Mucosa of gallbladder (tissue), 1 donor: ENCODE data around the gene OR52I1. TPM values are rescaled to one million over a fixed set of nuclear protein-coding genes. Genes with fewer than 3 reads are reported as not detected.

Experiments used
- DNase-seq: peaks from one replicate; pipeline ENCODE4 v3.0.0-alpha.2; 2020; ENCODE audit warnings: low spot score
- total RNA-seq: library from RNA; stranded (reverse); gene quantifications from one replicate; pipeline ENCODE4 v1.2.1, GENCODE V29; 2021
- donor health status: DM: no; HTN: no; CAD: no.

The OR52I1 gene
- total RNA-seq, 1 donor from 2014 or later: not detected

DNA sequence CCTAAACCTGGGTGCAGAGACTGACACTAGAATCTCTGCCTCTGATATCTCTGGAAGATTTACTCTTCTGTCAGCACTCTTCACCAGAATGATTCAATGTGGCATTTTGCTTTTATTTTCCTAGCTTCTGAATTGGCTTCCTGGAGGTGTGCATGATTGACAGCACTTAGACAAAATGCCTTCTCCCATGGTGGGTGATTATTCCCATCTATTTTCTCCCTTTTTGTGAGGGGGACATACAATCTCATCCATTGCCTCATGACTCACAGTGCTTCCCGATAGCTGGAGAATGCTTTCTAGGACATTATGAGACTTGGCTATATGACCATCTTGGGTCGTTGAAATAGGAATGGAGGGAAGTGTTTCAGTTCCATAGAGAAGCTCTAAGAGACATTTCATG, 18.1 kb downstream of the OR52I1 start:
- no peak for DNase-seq

DNA sequence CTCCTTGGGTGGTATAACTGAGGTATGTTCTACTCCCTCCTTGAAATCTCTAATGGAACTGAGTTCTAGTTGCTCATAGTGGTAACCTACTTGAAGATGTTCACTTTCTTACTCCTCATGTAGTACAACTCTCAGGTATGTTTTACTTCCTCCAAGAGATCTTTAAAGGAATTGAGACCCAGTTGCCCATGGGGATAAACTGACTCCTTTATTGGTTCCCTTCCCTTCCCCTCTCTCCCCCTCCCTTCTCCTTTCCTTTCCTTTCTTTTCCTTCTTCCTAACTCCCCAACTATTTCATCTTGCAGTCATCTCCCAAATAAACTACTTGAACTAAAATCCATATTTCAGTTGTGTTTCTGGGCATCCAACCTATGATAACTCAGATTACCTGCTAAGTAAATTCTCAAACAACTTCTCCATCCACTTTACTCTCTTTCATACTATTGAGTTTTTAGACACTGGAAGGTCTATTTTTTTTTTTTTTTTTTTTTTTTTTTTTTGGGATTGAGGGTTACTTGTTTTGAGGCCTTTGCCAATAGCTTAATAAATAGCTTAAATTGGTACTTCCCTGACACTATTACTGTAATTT, 22.1 kb downstream of the OR52I1 start:
- no peak for DNase-seq

DNA sequence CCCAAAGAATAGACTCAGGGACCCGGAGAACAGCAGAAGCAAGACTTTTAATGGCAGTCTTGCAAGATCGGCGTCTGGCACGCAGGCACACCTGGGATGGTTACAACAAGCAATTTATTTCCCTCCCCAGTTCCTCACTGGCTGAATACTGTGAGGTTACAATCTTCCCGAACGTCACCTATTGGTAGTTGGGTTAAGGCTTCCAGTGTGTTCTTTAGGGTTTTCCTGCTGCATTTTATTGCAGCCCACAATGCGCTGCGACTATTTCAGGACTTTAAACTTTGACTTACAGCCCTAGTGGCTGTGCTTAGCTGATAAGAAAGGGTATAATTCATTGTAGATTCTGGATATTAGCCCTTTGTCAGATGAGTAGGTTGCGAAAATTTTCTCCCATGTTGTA, 25.7 kb downstream of the OR52I1 start:
- no peak for DNase-seq

DNA sequence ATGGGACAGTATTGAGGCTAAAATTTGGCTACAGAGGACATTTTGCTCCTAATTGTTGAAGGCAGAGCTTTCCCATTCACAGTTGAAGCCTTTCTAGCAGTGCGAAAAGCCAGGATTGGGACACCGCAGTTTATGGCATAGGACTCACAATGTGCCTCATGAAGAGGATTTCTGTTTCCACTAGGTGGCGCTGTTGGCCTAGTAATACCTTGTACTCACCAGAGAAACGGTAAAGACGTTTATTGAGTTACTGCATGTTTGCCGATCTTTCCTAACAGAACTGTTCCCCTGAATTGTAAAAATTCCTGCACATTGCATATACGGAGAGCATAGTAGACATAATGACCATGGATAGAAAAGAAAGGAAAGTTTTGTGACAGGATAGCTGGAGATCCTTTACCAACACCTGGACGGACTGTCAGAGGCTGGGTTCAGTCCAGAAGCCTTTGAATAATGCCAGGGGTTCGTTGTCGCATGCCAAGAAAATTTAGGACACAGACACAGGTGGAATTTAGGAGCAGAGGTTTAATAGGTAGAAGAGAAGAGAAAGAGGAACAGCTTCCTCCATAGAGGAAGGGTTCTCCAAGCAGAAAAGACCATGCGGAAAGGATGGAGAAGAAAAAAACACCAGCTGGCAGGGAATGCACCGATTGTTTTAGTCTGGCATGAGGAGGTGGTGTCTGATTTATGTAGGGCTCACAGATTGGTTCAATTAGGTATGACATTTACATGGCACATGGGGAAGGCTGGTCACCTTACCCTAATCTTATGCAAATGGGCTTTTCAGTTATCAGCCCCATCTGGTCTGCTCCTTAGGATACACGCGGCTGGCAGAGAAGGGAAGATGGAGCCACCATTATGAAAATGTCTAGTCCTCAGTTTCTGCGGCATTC, 32.6 kb downstream of the OR52I1 start:
- DNase-seq: peak; percentile 39

DNA sequence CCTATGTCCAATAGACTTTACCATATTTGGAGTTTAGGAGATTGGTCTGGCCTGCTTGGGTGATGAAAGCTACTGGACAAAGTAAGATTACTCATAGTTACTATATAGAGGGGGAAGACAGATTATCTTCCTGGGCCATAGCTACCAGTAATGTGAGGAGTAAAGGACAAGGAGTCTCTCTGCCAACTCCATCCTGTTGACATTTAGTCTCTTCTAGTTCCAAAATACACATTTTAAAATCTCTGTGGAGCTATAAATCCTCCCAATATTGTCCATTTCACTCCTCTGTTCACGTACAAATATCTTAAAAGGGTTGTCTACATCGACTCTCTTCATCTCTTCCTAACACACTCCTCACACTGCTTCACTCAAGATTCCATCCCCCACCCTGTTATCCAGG, 42.3 kb downstream of the OR52I1 start:
- DNase-seq: no peak

DNA sequence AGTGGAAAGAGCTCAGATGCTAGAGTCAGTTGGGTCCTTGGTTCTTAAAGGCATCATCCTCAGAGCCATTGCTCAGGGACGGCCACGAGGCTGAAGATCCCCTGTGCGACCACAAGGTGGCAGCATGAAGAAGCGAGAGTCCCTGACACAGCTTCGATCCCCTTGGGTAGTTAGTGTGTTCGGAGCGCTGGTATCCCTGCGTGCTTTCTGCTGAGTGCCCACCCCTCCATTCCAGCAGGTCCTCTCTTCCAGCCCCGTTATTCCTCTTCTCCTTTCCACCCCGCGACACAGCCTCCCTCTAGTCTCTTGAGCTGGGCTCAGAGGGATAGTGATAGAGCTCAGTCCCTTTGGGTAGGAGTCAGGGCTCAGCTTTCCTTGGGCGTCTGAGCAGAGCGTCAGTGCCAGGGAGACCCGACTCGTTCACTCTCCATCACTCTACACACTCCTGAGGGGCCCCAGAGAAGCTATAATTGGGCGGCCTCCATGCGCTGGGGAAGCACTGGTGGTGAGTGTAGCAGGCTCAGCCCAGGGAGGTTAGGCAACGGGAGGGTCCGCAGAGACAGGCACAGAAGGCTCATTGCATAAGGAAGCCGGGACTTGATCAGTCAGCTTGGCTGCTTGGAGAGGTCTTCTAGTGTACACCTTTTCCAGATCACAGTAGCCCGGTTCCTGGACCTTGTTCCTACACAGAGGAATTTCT, 43.3 kb downstream of the OR52I1 start, which contains the start of gene OR51D1:
TSS of gene OR51D1 (plus strand) at position 516 of the 700 bp plus-strand sequence. CDS start 2,314 bp downstream, outside the sequence.
- DNase-seq: peak; percentile 68

DNA sequence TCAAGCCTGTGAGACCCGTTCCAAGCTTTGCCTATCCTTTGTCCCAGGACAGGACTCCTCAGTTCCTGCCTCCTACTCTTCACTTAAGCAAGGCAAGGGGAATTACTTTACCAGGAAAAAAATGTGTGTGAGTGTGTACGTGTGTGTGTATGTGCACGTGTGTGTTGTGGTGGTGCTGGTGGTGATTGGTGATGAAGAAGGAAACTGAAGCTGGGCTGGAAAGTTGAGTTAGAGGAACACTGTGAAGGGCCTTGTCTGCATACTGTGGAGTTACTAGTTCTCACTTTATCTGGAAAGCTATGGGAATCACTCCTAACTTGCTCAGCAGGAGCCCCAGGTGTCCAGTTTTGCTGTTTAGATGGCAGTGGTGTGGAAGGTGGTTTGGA, 43.8 kb downstream of the OR52I1 start:
- DNase-seq: no peak

DNA sequence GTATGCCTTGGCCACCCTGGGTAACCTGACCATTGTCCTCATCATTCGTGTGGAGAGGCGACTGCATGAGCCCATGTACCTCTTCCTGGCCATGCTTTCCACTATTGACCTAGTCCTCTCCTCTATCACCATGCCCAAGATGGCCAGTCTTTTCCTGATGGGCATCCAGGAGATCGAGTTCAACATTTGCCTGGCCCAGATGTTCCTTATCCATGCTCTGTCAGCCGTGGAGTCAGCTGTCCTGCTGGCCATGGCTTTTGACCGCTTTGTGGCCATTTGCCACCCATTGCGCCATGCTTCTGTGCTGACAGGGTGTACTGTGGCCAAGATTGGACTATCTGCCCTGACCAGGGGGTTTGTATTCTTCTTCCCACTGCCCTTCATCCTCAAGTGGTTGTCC, 46.1 kb downstream of the OR52I1 start:
- no peak for DNase-seq

DNA sequence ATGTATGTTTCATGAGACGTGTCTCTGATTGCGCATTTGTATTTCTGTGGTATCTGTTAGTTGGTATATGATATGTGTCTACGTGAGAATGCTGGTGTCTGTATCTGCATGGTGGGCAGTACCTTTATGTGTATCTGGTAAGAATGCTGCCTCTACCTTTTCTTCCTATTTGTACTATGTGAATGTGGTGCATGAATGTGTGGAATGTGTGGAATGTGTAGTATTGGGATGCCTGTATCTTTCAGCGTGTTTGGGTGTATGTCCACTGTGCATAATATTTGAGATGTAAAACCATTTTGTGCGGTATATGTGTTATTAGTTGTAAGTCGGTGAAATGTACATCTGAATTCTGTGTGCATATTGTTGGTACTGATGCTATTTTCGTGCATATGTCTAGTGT, 47.7 kb downstream of the OR52I1 start:
- DNase-seq: no peak

DNA sequence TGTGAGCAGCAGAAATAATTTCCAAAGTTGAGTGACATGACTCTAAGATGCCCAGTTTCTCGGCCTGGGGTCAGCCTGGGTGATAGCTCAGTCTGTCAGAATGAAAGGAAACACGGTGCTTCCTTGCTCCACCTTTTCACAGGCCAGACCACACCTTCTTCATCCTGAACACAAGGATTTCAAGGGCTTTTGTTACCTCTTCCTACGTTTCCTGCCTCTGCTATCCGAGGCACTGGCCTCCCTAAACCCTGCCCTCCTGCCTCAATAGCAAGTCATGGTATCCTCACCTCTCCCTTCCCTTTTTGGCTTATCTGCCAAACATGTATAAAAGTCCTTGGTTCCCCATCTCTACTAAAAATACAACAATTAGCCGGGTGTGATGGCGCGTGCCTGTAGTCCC, 48.2 kb downstream of the OR52I1 start:
- no peak for DNase-seq

DNA sequence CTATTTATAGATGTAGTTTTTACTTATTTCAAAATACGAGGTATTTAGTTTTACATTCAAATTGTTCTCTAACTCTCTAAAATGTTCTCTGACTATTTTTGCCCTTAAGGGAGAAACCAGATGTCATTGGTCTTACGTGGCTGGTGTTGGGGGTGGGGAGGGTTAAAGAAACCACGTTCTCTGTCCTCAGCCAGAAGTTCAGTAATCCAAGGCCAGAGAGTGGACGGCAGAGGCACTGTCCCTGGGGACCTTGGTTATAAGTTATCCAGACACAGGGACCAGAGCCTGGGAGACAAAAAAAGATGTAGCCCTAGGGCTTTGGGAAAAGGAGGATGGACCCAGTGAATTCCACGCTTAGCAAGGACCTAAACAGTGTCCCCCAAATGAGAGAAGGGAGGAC, 49.2 kb downstream of the OR52I1 start:
- no peak for DNase-seq

DNA sequence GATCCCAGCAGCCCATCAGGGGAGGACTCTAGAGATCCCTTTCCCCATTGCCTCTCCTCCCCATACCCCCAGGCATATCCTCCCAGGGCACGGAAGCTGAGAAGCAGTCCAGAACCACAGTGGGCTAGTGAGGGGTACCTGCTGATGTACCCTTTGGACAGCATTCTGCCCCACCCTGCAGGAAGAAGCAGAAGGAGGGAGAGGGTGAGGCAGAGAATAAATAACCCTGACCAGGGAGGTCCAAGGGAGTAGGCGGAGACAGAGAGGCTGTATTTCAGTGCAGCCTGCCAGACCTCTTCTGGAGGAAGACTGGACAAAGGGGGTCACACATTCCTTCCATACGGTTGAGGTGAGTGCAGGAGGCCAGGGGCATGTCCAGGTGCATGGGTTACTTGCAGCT, 49.8 kb downstream of the OR52I1 start, which contains the start of gene OR51E1:
TSS of gene OR51E1 (plus strand) at position 301 of the 400 bp plus-strand sequence. CDS start 8,545 bp downstream, outside the sequence.
- no peak for DNase-seq

DNA sequence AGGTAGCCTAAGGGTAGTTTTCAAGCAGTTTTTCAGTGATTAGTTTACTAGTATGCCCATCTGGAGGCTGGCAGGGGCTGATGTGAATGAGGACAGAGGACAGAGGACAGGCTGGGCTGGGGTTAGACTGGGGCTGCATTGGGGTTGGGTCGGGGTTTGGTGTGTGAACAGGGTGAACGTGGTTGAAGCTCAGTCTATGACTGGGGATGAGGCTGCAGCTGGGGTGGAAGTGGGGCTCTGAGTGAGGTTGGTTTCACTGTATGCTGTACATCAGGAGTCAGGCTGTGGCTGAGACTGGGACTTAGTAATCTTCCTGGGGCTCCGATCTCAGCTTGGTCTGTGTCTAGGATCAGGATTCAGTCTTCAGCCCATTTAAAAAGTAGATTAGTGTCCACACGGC, 50.4 kb downstream of the OR52I1 start:
- no peak for DNase-seq

Other genes starting within 250 kb of the OR52I1 start
- gene OR52B4, start 225.7 kb upstream of the OR52I1 start, total RNA-seq: not detected
- 21.7 TPM for gene TRIM21, start 200.3 kb upstream of the OR52I1 start, total RNA-seq
- gene OR52K2, start 144.7 kb upstream of the OR52I1 start, total RNA-seq: not detected
- 0.06 TPM for gene OR52K1, start 111.4 kb upstream of the OR52I1 start, total RNA-seq
- gene OR52M1, start 48.8 kb upstream of the OR52I1 start, total RNA-seq: not detected
- not detected for gene OR52I2, start 12.3 kb upstream of the OR52I1 start, total RNA-seq
- 24.6 TPM for gene TRIM68, start 14.2 kb downstream of the OR52I1 start, total RNA-seq
- gene OR51D1, start 43.4 kb downstream of the OR52I1 start, total RNA-seq: not detected
- gene OR51E1, start 49.9 kb downstream of the OR52I1 start, total RNA-seq: 0.37 TPM
- gene OR51E2, start 103.8 kb downstream of the OR52I1 start, total RNA-seq: 0.63 TPM
- gene MMP26, start 110.7 kb downstream of the OR52I1 start, total RNA-seq: not detected
- gene OR51F1, start 175.9 kb downstream of the OR52I1 start, total RNA-seq: not detected
- gene OR52R1, start 210.3 kb downstream of the OR52I1 start, total RNA-seq: not detected
- not detected for gene OR51F2, start 227.3 kb downstream of the OR52I1 start, total RNA-seq